HG03432 (cell line): ENCODE results near the gene RBM44.
"Not testable (repeated sequence)": the region's sequence is repeated elsewhere in the genome, so short reads cannot be mapped to it uniquely, and the experiment has no call there.

Source experiments
- ATAC-seq: cut with Tn5 transposase; IDR thresholded peaks from one replicate; pipeline ENCODE4 v1.9.1; 2021; ENCODE audit warnings: mild to moderate bottlenecking, moderate library complexity; ENCODE audit not compliant: unreplicated experiment

RBM44 gene

DNA sequence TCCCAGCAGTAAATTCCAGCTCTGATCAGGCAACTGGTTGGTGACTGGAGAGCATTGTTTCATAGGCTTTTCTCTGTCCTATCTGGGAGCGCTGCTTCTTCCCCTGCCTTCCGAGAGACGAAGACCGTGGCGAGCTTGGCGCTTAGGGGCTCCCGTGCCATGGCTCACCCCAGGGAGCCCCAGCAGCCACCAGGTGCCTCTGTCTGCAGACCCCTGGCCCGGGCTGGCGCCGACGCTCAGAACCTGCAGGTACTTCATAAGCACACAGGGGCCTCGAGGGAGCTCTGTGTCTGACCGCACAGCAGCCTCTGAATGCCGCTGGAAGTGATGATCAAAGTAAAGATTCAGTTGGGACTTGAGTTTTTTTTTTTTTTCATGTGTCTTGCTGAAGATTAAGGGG, 19.1 kb upstream of the RBM44 start:
- no peak for ATAC-seq

DNA sequence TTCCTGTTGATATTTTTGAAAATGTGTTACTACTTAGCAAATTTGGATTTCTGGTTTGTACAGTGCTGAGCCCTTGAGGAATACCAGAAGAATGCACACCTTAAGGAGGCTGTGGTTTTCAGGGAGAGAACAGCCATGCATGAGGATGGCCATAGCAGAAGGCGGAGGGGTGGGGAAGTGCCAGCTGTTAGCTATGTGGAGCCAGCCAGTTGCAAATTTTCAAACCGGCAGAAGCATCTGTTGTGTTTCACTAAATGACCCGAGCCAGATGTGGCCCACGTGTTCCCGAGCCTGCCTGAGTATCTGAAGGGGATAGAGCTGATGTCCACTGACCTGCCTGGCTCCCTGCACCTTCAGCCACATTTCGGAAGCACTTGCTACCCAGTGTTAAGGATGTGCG, 16.4 kb upstream of the RBM44 start:
- ATAC-seq: no peak

- ATAC-seq: not testable (repeated sequence)
Measured at GRCh38 chr2:237783678-237784077, 14.9 kb upstream of the RBM44 start.

GRCh38 chr2:237786936-237787335, 11.6 kb upstream of the RBM44 start:
- ATAC-seq: no peak

DNA sequence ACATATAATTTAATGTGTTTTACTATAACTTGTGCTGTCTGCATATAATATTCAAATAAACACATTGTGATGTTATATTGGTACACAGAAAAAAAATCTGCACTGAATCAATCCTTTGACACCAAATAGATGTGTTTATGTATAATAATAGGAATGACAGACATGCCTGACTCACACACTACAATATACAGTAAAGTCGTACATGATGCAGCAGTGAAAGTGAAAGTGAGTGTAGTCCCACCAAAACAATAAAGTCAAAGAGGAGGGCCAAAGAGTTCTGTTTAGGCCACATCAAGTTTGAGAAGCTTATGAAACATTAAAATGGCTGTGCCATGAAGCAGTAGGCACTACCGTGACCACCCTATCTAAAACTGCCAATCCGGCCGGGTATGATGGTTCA, 8.2 kb upstream of the RBM44 start:
- no peak for ATAC-seq

GRCh38 chr2:237791977-237792727, 6.4 kb upstream of the RBM44 start:
- ATAC-seq: no peak

- no peak for ATAC-seq
Measured at GRCh38 chr2:237797253-237797652, 1.3 kb upstream of the RBM44 start.

GRCh38 chr2:237799060-237799428, 465 bp downstream of the RBM44 start:
- ATAC-seq: no peak

- ATAC-seq: no peak
Measured at GRCh38 chr2:237801466-237801865, 2.9 kb downstream of the RBM44 start.

DNA sequence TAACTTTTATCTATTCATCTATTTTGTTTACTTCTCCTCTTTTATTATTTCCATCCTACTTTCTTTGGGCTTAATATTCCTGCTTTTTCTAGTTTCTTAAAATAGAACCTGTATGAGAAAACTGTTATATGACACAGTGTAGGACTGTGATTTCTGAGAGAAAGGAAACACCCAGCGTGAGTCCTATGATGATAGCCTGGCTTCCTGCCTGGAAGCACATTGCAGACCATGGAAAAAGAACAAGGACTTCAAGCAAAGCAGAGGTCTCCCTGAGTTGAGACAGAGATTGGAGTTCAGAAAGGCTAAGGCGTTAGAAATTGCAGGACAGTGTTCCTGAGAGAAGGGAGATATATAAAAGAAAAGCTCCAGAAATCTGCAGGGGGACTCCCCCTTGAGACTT, 7.8 kb downstream of the RBM44 start:
- ATAC-seq: no peak

GRCh38 chr2:237815637-237816036, 17.1 kb downstream of the RBM44 start:
- ATAC-seq: no peak

GRCh38 chr2:237816531-237816930, 18.0 kb downstream of the RBM44 start:
- ATAC-seq: no peak

GRCh38 chr2:237818066-237818473, 19.5 kb downstream of the RBM44 start:
- ATAC-seq: no peak

GRCh38 chr2:237819231-237819630, 20.7 kb downstream of the RBM44 start:
- no peak for ATAC-seq

- ATAC-seq: no peak
Measured at GRCh38 chr2:237820421-237820820, 21.8 kb downstream of the RBM44 start.

GRCh38 chr2:237823544-237823943, 25.0 kb downstream of the RBM44 start:
- no peak for ATAC-seq

DNA sequence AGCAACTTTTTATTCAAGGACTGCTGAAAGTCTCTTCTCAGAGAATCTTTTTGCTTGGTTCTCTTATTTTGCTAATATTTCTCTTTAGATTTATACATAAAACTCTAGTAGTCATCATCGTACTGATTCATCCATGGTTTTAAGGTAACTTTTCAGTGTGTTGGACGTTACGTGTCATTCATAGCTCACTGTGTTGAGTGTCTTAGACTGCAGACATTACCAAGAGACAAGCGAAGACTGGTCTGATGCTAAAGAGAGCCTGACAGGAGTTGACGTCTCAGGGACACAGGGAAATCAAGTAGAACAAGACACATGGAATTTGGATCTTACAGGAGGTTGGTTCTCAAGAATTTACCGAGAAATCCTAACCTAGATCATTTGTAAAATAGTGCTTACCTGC, 25.5 kb downstream of the RBM44 start:
- ATAC-seq: no peak

- no peak for ATAC-seq
Measured at GRCh38 chr2:237827421-237827987, 28.9 kb downstream of the RBM44 start.

- ATAC-seq: no peak
Measured at GRCh38 chr2:237830522-237830921, 31.9 kb downstream of the RBM44 start.

- no peak for ATAC-seq
Measured at GRCh38 chr2:237833546-237833945, 35.0 kb downstream of the RBM44 start.

- ATAC-seq: no peak
Measured at GRCh38 chr2:237835372-237835771, 36.8 kb downstream of the RBM44 start.

DNA sequence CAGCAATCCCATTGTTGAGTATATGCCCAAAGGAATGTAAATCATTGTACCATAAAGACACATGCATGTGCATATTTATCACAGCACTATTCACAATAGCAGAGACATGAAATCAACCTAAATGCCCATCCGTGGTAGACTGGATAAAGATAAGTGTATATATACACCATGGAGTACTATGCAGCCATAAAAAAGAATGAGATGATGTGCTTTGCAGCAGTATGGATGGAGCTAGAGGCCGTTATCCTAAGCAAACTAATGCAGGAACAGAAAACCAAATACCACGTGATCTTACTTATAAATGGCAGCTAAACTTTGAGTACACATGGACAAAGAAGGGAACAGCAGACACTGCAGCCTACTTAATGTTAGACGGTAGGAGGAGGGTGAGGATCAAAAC, 42.5 kb downstream of the RBM44 start:
- no peak for ATAC-seq

- ATAC-seq: not testable (repeated sequence)
Measured at GRCh38 chr2:237848940-237849339, 50.4 kb downstream of the RBM44 start.
